GM13976 (cell line): ENCODE results near the gene F8A1.
"Not testable (repeated sequence)": the region's sequence is repeated elsewhere in the genome, so short reads cannot be mapped to it uniquely, and the experiment has no call there.

Experiments
- DNase-seq: peaks from one replicate; pipeline ENCODE4 v3.0.0; 2012; ENCODE audit warnings: low spot score
- in situ Hi-C: fragments of 300-500 bp; cut with MboI; formaldehyde crosslinking; loops from one replicate; pipeline ENCODE4 v1.12.0; 2022; ENCODE audit warnings: low sequenced_read_pairs, mixed read lengths, inconsistent platforms; ENCODE audit not compliant: unreplicated experiment
- TF ChIP-seq, protein P1 (sequence below): IDR thresholded peaks from 2 replicates; pipeline ENCODE4 v1.5.1; 2012; ENCODE audit warnings: borderline replicate concordance, mild to moderate bottlenecking; ENCODE audit not compliant: insufficient read depth; ENCODE audit errors: extremely low read depth, missing control alignments, control extremely low read depth

F8A1 gene

GRCh38 chrX:154890990-154891639 lies 5.0 kb downstream of the F8A1 start:
- TF ChIP-seq, protein P1, sequence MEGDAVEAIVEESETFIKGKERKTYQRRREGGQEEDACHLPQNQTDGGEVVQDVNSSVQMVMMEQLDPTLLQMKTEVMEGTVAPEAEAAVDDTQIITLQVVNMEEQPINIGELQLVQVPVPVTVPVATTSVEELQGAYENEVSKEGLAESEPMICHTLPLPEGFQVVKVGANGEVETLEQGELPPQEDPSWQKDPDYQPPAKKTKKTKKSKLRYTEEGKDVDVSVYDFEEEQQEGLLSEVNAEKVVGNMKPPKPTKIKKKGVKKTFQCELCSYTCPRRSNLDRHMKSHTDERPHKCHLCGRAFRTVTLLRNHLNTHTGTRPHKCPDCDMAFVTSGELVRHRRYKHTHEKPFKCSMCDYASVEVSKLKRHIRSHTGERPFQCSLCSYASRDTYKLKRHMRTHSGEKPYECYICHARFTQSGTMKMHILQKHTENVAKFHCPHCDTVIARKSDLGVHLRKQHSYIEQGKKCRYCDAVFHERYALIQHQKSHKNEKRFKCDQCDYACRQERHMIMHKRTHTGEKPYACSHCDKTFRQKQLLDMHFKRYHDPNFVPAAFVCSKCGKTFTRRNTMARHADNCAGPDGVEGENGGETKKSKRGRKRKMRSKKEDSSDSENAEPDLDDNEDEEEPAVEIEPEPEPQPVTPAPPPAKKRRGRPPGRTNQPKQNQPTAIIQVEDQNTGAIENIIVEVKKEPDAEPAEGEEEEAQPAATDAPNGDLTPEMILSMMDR, result no peak
- in situ Hi-C loops, result no loop called here
- DNase-seq, result no peak

- no peak for DNase-seq
- TF ChIP-seq, protein P1, result no peak
- in situ Hi-C loops, result no loop called here
Observed at GRCh38 chrX:154892296-154892695, 6.1 kb downstream of the F8A1 start.

- in situ Hi-C loops, result loop anchor here (25.0 kb wide), 1 partner anchor 88 kb away; the partner anchor contains the start of gene MPP1
- no peak for DNase-seq
- TF ChIP-seq, protein P1, result no peak
Observed at GRCh38 chrX:154900323-154900722, 14.2 kb downstream of the F8A1 start.

DNA sequence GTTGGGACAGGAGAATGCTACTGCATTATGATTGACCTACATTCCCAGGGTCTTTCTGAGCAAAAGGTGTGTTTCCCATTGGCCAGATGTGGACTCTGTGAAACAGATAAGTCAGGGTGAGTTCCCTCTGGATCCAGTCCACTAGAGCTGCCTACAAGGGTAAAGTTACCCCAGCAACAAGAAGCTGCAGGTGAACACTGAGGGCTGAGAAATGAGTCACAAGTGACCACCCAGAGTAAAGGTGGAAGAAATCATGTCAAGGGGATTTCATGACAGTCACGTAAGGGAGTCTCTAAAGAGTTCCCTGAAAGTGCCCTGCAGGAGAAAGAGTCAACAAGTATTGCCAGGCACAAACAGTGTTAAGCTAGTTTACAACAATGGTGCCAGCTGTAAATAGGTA lies 16.3 kb downstream of the F8A1 start:
- no peak for DNase-seq
- TF ChIP-seq, protein P1, result no peak
- in situ Hi-C loops, result loop anchor here (25.0 kb wide), 1 partner anchor 90 kb away; the partner anchor contains the start of gene MPP1

DNA sequence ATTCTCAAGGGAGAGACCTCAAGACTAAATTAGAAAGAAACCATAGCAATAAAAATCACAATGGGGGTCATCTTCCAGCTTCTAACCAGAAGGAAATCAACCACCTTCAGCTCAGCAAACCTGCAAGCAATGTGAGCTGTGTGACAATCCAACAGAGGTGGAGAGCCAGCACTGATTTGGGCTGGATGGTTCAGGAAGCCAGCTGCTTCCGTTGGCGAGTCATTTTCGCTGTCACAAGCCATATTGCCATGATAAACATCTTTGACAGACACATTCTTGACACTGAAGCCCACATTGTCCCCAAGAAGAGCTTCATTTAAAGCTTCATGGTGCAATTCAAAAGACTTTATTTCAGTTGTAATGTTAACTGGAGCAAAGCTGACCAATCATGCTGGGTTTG lies 22.7 kb downstream of the F8A1 start:
- in situ Hi-C loops, result loop anchor here (25.0 kb wide), 1 partner anchor 97 kb away; the partner anchor contains the start of gene MPP1
- TF ChIP-seq, protein P1, result no peak
- no peak for DNase-seq

GRCh38 chrX:154910048-154910447 lies 23.9 kb downstream of the F8A1 start:
- not testable (repeated sequence) for DNase-seq
- in situ Hi-C loops, result loop anchor here (25.0 kb wide), 1 partner anchor 98 kb away; the partner anchor contains the start of gene MPP1

- not testable (repeated sequence) for DNase-seq
Observed at GRCh38 chrX:154910528-154910927, 24.4 kb downstream of the F8A1 start.

GRCh38 chrX:154914052-154914451 lies 27.9 kb downstream of the F8A1 start:
- in situ Hi-C loops, result loop anchor here (25.0 kb wide), 1 partner anchor 102 kb away; the partner anchor contains the start of gene MPP1
- DNase-seq, result no peak
- TF ChIP-seq, protein P1, result no peak

More at GRCh38 chrX:154910528-154910927, 24.4 kb downstream of the F8A1 start:
- in situ Hi-C loops, result loop anchor here (25.0 kb wide), 1 partner anchor 98 kb away; the partner anchor contains the start of gene MPP1
